ENCODE results near the gene ZFAND3.

ZFAND3 gene

GRCh38 chr6:38164671-38165108, 345.2 kb downstream of the ZFAND3 start:
- peaks cover 11% of the 10 kb centered on the region for H3K36me3 ChIP-seq
- no peak for TF ChIP-seq CTCF (IDR thresholded peaks at IDR 0.05; ENCODE audit: low read depth, low read length)
- H3K27ac ChIP-seq: no peak overlapping the region
- no peak overlapping the region for H3K4me3 ChIP-seq (ENCODE audit: low read depth, low read length)
- no peaks in the 10 kb centered on the region for H3K9me3 ChIP-seq (ENCODE audit: severe bottlenecking)
- no peaks in the 10 kb centered on the region for H3K27me3 ChIP-seq (ENCODE audit: insufficient read depth, low read depth, severe bottlenecking)
- DNase-seq: no peak

GRCh38 chr6:38166411-38167240, 347.1 kb downstream of the ZFAND3 start:
- DNase-seq: no peak
- no peak overlapping the region for H3K4me3 ChIP-seq (ENCODE audit: low read depth, low read length)
- H3K27me3 ChIP-seq (ENCODE audit: insufficient read depth, low read depth, severe bottlenecking): no peaks in the 10 kb centered on the region
- H3K9me3 ChIP-seq (ENCODE audit: severe bottlenecking): no peaks in the 10 kb centered on the region
- H3K36me3 ChIP-seq: no peaks in the 10 kb centered on the region; the same call in 1 of the 2 replicates
- H3K27ac ChIP-seq: no peak overlapping the region
- TF ChIP-seq CTCF (IDR thresholded peaks at IDR 0.05; ENCODE audit: low read depth, low read length): no peak

- no peak overlapping the region for H3K27ac ChIP-seq
- no peaks in the 10 kb centered on the region for H3K9me3 ChIP-seq (ENCODE audit: severe bottlenecking)
- no peak for TF ChIP-seq CTCF (IDR thresholded peaks at IDR 0.05; ENCODE audit: low read depth, low read length)
- no peaks in the 10 kb centered on the region for H3K27me3 ChIP-seq (ENCODE audit: insufficient read depth, low read depth, severe bottlenecking)
- DNase-seq: no peak
- H3K36me3 ChIP-seq: no peaks in the 10 kb centered on the region
- no peak overlapping the region for H3K4me3 ChIP-seq (ENCODE audit: low read depth, low read length)
Observed at GRCh38 chr6:38167598-38167997, 348.1 kb downstream of the ZFAND3 start.

GRCh38 chr6:38168126-38168525, 348.6 kb downstream of the ZFAND3 start:
- Histone ChIP-seq H3K27me3 (ENCODE audit: insufficient read depth, low read depth, severe bottlenecking) (no peaks in the 10 kb centered on the region), H3K36me3 (no peaks in the 10 kb centered on the region), H3K27ac (no peak overlapping the region), H3K9me3 (ENCODE audit: severe bottlenecking) (no peaks in the 10 kb centered on the region), H3K4me3 (ENCODE audit: low read depth, low read length) (no peak overlapping the region)
- no peak for TF ChIP-seq CTCF (IDR thresholded peaks at IDR 0.05; ENCODE audit: low read depth, low read length)
- no peak for DNase-seq

- H3K27me3 ChIP-seq (ENCODE audit: insufficient read depth, low read depth, severe bottlenecking): no peaks in the 10 kb centered on the region
- no peaks in the 10 kb centered on the region for H3K9me3 ChIP-seq (ENCODE audit: severe bottlenecking)
- no peak for TF ChIP-seq CTCF (IDR thresholded peaks at IDR 0.05; ENCODE audit: low read depth, low read length)
- DNase-seq: no peak
- H3K36me3 ChIP-seq: no peaks in the 10 kb centered on the region
- H3K4me3 ChIP-seq (ENCODE audit: low read depth, low read length): no peak overlapping the region
- no peak overlapping the region for H3K27ac ChIP-seq
Observed at GRCh38 chr6:38168699-38169098, 349.2 kb downstream of the ZFAND3 start.

Measured in WERI-Rb-1 (cell line).